HG03135 (cell line): ENCODE data around the gene MAGI2.

Experiments used
- ATAC-seq: cut with Tn5 transposase; IDR thresholded peaks from one replicate; pipeline ENCODE4 v1.9.1; 2021; ENCODE audit warnings: mild to moderate bottlenecking, moderate library complexity; ENCODE audit not compliant: unreplicated experiment

The MAGI2 gene

DNA sequence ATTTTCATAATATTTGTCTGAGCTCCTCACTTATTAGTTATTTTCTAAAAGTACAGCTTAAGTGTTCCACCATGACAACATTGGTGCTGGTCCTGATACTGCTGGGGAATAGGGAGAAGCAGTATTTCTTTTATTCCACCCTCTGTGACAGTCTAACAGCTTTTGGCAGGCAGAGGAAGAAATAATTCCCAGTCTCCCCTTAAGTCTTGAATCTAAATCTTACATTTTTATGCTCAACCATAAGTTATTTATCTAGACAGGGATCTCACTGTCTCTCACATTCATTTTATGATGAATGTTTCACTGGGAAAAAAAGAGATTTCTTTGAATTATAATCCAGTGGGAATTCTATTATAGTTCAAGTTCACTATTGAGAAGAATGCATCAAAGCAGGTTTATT is 71.5 kb downstream of the MAGI2 start:
- ATAC-seq, result no peak

DNA sequence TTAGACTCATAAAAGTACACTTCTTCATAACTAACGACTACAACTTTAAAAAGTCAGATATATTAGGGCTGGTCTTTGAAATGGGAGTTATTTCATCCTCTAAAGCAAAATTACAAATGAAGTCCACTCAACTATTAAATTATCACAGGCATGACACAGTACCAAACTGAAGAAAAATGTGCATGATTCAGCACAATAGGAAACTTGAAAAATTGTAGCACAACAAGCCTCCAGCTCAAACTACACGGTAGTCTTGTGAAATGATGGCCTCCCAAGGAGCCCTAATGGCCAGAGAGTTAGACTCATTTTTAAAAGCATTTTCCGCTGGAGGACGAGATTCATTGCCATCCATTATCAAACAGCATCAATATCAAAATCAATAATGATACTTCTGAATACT is 76.4 kb downstream of the MAGI2 start:
- no peak for ATAC-seq

DNA sequence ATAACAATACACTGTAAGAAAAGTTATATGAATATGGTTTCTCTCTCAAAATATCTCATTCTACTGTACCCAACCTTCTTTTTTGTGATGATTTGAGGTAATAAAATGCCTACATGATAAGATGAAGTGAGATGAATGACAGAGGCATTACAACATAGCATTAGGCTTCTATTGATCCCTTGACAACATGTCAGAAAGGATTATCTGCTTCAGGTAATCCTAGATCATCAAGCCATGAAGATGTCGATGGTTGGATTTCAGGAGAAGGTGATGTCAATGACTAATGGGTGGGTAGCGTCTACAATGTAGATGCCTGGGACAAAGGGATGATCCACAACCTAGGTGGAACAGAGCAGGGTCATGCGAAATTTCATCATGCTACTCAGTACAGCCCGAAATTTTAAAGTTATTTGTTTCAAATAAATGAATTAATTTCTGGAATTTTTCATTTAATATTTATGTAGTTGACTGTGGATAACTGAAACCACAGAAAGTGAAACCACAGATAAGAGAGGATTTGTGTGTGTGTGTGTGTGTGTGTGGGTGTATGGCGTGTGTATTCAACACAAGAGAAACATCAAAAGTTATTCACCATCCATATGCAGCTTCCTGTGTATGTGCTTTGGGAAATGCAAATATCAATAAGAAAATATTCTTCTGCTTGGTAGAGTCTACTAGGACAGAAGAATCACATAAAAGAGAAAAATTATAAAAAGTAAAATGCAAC is 77.0 kb downstream of the MAGI2 start:
- no peak for ATAC-seq

DNA sequence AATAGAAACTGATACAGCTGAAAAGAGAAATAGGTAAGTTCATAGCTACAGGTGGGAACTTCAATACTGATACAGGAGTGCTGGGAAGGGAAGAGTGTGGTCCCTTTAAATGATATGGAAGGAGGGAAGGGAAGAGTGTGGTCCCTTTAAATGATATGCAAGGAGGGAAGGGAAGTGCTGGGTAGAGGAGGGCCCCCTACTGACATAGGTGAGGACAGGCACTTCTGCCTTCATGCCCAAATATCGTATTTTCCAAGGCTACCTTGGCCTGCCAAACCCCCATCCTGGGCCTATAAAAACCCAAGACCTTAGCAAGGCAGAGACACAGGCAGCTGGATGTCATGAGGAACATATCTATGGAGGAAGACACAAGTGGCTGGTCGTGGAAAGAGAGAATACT is 92.3 kb downstream of the MAGI2 start:
- no peak for ATAC-seq

DNA sequence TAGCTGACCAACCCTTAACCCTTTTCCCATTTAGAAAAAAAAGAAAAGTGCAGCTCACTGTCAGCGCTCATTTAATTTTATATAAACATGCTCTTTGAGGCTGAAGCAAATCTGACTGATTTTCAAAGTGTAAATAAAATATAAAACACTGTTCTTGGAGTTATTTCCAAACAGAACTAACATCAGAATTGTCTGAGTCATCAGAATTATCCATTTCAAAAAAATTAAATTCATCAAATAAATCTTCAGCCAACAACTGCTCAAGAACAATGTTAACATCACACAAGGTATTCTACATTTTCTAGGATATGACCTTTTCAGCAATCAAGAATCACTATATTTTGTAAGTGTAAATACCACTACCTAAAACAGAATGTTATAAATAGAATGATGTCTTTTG is 93.6 kb downstream of the MAGI2 start:
- ATAC-seq, result no peak

DNA sequence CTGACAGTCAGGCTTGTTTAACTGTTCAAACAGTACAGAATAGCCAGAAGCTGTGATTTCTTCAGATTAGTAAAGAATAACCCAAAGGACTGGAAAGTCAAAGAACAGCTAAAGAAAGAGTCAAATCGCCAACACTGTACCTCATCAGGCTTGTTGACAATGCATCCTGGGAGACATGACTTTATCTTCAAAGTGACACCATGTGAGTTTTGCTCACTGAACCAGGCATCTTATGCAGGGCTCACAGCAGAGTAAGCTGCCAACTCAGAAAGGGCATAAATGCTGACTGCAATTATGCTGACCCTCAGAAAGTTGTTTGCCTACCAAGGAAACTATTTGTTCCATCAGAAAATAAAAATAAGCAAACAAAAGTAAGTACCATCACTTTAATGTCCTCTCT is 96.4 kb downstream of the MAGI2 start:
- no peak for ATAC-seq

GRCh38 chr7:79353720-79354468 is 99.6 kb downstream of the MAGI2 start:
- no peak for ATAC-seq

DNA sequence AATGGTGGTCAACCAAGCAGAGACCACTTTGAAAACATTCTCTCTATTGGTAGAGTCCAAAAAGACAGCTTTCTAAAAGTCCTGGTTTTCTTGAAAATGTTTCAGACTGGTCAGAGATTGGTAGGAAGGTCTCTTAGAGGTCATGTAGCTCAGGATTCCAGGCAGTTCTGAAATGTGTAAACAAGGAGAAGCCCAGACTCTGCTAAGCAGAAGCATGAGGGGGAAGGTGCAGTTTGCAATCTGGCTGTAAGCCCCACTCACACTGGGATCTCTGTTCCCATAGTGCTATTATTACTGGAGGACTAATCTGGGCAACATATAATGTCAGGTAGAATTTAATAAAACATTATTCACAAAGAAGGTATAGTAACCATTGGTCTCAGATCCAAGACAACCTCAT is 101.1 kb downstream of the MAGI2 start:
- ATAC-seq, result no peak

GRCh38 chr7:79347351-79347750 is 106.1 kb downstream of the MAGI2 start:
- ATAC-seq, result no peak

DNA sequence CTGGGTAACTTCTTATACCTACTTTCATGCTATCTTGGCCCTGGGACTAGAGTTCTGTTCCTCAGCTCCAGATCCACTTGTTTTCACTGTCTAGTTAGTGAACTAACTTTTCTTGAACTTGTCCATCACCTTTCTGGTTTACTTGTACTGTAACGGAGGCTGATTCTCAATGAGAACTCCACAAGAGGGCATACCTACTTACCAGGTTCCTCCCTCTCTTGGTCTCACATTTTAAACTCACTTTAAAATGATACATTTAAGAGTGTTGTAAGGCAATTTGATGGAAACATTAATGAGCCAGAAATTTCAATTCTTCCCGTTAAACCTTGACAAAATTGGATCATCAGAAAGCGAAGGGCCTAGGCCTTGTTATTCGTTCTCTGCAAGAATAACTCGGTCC is 111.6 kb downstream of the MAGI2 start:
- ATAC-seq, result no peak

- no peak for ATAC-seq
Measured at GRCh38 chr7:79340212-79340611, 113.3 kb downstream of the MAGI2 start.

DNA sequence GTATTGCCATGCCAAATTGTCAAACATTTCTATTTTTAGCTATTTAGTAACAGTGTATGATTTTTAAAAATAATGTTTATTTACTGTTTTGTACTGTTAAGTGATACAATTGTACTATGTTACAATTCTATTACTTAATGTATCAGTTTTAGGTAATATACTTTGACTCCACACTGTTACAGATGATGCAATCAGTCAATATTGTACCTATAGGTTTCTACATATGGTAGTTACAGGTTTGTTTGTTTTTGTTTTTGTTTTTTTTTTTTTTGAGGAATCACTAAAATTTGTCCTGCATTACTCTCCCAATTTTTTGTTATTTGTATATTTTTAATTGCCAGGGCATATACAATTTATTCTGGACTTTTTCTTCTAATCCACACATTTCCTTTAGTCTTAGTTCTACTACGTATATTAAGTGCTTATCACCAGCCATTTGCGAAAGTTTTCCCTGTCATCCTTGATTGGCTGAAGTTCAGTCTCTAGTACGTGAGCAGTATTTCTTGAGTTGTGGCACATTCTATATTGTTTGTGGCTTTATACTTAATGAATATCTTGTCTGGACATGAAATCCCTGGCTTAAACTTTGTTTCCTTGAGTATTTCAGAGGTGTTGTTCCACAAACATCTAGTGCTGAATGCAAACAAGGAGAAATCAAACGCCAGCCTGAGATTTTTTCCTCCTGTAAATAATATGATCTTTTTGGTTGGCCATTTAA is 114.1 kb downstream of the MAGI2 start:
- no peak for ATAC-seq

DNA sequence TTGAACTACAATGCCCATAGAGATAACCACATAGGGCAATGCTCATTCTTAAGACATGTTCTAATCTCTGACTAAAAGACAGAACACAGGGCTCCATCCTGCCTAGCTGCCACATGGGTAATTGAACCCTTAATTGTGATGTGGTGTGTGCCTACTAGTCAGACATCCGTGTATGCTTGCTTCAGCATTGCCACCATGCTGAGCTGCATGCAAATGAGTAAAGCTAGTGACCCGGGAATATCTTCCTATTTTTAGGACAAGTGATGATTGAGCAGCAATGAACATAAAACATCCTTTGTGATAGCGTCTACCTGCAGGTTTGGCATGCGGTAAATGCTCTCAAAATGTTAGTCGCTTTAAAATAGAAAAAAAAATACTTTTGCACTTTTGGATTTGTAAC is 115.8 kb downstream of the MAGI2 start:
- no peak for ATAC-seq

- no peak for ATAC-seq
Measured at GRCh38 chr7:79334841-79335240, 118.6 kb downstream of the MAGI2 start.

- no peak for ATAC-seq
Measured at GRCh38 chr7:79334334-79334733, 119.1 kb downstream of the MAGI2 start.

DNA sequence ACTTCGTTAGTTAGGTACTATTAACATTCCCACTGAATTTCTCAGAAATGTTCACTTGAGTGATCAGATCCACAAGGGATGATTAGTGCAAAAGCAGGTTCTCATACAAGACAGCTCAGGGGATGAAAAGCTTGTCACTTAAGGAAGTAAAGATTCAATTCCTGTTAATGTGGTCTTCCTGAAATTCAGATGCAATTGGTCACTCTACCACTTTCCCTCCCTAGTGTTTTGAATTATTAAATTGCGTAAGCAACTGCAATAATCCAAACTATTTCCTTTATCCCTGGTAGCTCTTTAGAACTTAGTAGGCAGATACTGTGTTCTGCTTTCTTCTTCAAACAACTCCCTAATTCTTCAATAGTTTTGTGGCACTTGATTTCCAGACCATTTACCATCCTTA is 121.4 kb downstream of the MAGI2 start:
- ATAC-seq, result no peak

- ATAC-seq, result no peak
Measured at GRCh38 chr7:79329464-79329863, 124.0 kb downstream of the MAGI2 start.

DNA sequence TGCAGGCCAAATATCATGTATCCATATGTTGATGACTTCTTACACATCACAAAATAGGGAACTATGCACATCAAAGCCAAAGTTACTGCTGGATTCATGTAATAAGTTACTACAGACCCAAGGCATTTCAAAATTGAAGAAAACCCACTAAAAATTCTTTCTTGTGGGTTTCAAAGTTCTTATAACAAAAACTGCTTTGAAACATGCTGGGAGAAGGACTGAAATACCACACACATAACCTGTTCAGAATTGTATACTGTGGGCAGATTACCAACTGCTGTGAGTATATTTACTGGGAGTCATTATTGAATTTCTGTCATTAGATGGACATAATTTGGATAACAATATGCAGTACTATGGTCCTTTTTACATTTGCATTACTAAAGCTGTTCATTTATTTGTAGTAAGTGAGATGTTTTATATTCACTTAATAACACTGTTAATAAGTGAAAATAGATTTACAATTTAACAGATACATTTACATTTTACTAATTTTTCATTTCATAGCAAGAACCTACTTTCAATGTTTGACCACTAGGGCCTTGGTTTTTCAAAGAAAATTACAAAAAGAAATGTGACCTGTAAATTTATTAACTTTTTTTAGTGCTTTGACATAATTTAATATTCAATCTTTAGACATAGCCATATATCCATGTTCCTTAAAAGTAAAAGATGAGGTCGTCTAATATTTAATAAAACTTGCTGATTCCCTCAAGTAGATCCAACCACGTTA is 132.6 kb downstream of the MAGI2 start:
- no peak for ATAC-seq

DNA sequence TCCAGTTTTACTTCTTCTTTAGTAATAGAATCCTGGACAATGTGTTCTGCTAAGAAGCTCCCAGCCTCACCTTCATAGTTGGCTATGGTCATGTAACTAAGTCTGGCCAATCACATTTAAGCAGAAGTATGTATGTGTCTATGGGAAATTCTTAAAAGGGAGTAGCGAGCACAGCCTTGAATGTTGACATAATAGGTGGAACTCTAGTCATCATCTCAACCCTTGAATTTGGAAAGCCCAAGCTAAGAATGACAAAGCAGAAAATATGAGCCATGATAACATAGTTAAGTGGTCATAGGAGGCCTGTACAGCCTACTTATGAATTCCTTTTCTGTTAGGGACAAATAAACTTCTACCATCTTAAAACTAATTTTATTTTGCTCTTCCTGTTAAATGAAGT is 134.1 kb downstream of the MAGI2 start:
- no peak for ATAC-seq

- ATAC-seq, result no peak
Measured at GRCh38 chr7:79317728-79318127, 135.7 kb downstream of the MAGI2 start.

- no peak for ATAC-seq
Measured at GRCh38 chr7:79312022-79312421, 141.4 kb downstream of the MAGI2 start.
